Sigmoid colon (tissue), 7 donors: ENCODE data around the gene CNNM3. TPM values are rescaled to one million over a fixed set of nuclear protein-coding genes. Genes with fewer than 3 reads are reported as not detected.

Source experiments
- DNase-seq: peaks from one replicate; pipeline ENCODE4 v3.0.0-alpha.2; 2019
- H3K27ac ChIP-seq, 4 donors: fragments of 200-600 bp; sonication (generic); one replicate each; pipeline ENCODE4 v1.5.1; 2016 to 2019; ENCODE audit warnings: mild to moderate bottlenecking in 1 of 4
- H3K27me3 ChIP-seq, 3 donors: fragments of 200-600 bp; sonication (generic); one replicate each; pipeline ENCODE4 v1.5.1; 2019; ENCODE audit warnings: mild to moderate bottlenecking in 1 of 3
- H3K36me3 ChIP-seq, 4 donors: fragments of 200-600 bp; sonication (generic); one replicate each; pipeline ENCODE4 v1.5.1; 2016 to 2019
- H3K4me1 ChIP-seq, 4 donors: fragments of 200-600 bp; sonication (generic); one replicate each; pipeline ENCODE4 v1.5.1; 2017 to 2019
- H3K4me3 ChIP-seq, 4 donors: fragments of 200-600 bp; sonication (generic); one replicate each; pipeline ENCODE4 v1.5.1; 2017 to 2019; ENCODE audit warnings: mild to moderate bottlenecking in 2 of 4, moderate library complexity in 1 of 4
- H3K9me3 ChIP-seq, 4 donors: fragments of 200-600 bp in 3 of 4; sonication (generic) in 3 of 4; one replicate each; pipeline versions ENCODE4 v1.5.1 to v1.6.1; 2013 to 2019
- EP300 ChIP-seq, 4 donors: sonication (generic); formaldehyde crosslinking; IDR thresholded peaks; one replicate each; pipeline ENCODE4 v1.6.1; 2017; ENCODE audit warnings: antibody characterized with exemption in 4 of 4
- POLR2A ChIP-seq, 2 donors: fragments of 450-650 bp; IDR thresholded peaks; one replicate each; pipeline ENCODE4 v1.6.1; 2016; ENCODE audit warnings: antibody characterized with exemption in 2 of 2, mild to moderate bottlenecking in 2 of 2, moderate library complexity in 2 of 2
- POLR2AphosphoS5 ChIP-seq, 4 donors: sonication (generic); formaldehyde crosslinking; IDR thresholded peaks; one replicate each; pipeline ENCODE4 v1.6.1; 2017; ENCODE audit warnings: antibody characterized with exemption in 4 of 4
- WGBS, 2 donors: extraction: QIAGEN DNeasy Blood & Tissue Kit; methylation state at CpG; one replicate each; pipeline ENCODE4 v1.1.7; 2013; 5-methylcytosine and 5-hydroxymethylcytosine counted together
- intact Hi-C: fragments of 100-400 bp; cut with DNase I; formaldehyde crosslinking; loops from one replicate; pipeline ENCODE4 v1.15.1; 2023
- polyA plus RNA-seq, 3 donors: library from polyadenylated mRNA; stranded (reverse); fragments of 200-250 nt; gene quantifications; one replicate each; pipeline ENCODE4 v1.2.3, GENCODE V29; 2013
- total RNA-seq, 4 donors: library from RNA; depleted of rRNA; stranded (reverse); fragments of >200 nt; gene quantifications; one replicate each; pipeline ENCODE4 v1.1.0, GENCODE V29; 2016
- TF ChIP-seq, protein P1 (sequence below), 4 experiments: fragments of 450-650 bp in 3 of 4; fragments of 200-600 bp in 1 of 4; IDR thresholded peaks; one replicate each; pipeline ENCODE4 v1.5.1; 2016 to 2019; ENCODE audit warnings: antibody characterized with exemption in 4 of 4, mild to moderate bottlenecking in 3 of 4, moderate library complexity in 2 of 4
- donor health status: healthy with polysubstance abuse.
- donor health status: Bipolar disorder and iron deficiency.
- donor health status: healthy.

CNNM3 gene
- total and polyA plus RNA-seq, 7 donors = 1.2 to 16.6 (median 10.0) TPM

DNA sequence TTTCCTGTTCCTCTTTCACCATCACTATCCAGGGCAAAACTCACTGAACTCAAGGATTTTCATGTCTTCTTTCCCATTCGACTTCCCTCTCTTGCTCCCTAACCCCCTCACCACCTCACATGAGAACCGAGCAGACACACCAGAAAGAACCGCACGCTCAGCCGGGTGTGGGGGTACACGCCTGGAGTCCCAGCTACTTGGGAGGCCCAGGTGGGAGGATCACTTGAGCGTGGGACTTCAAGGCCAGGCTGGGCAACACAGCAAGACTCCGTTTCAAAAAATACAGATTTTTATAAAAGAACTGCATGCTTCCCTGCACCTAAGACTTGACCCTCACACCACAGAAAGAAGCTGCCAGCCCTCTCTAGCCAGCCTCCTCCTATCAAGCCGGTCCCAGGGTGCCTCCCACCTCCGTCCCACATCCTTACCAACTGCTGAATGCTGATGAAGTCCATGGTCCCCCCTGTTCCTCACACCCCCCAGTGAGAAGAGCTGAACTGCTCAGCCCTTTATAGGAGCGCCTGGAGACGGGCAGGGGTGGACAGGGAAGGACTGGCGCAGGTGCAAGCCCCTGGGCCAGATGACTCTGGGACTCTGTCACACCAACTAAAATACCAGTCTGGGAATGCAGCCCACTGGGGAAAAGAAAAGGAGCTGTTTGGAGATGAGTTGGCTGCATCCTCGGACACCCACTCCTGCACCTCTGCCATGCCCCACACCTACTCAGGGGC lies 27.6 kb downstream of the CNNM3 start, which contains the start of gene ANKRD23:
Gene ANKRD23, minus strand, starts transcription at position 484 of the 731 bp plus-strand sequence. Its CDS starts 29 bp downstream, at position 455.
- Histone ChIP-seq H3K9me3 (no peaks in the 10 kb centered on the region), H3K4me1 (peaks cover 0 to 12% (median 12%) of the 10 kb centered on the region in 4 donors), H3K4me3 (no peak within 1 kb of the TSS), H3K36me3 (peaks cover 8 to 33% (median 12%) of the 10 kb centered on the region in 4 donors), H3K27me3 (no peaks in the 10 kb centered on the region), H3K27ac (no peak within 1 kb of the TSS)
- WGBS, 2 donors = 96% methylated on average over 14 of the region's 14 CpGs
- intact Hi-C loops = no loop called here
- TF ChIP-seq EP300 (IDR thresholded peaks at IDR 0.05) (no peak), POLR2AphosphoS5 (IDR thresholded peaks at IDR 0.05) (no peak), POLR2A (IDR thresholded peaks at IDR 0.05) (no peak)
- TF ChIP-seq, protein P1, sequence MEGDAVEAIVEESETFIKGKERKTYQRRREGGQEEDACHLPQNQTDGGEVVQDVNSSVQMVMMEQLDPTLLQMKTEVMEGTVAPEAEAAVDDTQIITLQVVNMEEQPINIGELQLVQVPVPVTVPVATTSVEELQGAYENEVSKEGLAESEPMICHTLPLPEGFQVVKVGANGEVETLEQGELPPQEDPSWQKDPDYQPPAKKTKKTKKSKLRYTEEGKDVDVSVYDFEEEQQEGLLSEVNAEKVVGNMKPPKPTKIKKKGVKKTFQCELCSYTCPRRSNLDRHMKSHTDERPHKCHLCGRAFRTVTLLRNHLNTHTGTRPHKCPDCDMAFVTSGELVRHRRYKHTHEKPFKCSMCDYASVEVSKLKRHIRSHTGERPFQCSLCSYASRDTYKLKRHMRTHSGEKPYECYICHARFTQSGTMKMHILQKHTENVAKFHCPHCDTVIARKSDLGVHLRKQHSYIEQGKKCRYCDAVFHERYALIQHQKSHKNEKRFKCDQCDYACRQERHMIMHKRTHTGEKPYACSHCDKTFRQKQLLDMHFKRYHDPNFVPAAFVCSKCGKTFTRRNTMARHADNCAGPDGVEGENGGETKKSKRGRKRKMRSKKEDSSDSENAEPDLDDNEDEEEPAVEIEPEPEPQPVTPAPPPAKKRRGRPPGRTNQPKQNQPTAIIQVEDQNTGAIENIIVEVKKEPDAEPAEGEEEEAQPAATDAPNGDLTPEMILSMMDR (IDR thresholded peaks at IDR 0.05) = no peak
- DNase-seq = no peak

DNA sequence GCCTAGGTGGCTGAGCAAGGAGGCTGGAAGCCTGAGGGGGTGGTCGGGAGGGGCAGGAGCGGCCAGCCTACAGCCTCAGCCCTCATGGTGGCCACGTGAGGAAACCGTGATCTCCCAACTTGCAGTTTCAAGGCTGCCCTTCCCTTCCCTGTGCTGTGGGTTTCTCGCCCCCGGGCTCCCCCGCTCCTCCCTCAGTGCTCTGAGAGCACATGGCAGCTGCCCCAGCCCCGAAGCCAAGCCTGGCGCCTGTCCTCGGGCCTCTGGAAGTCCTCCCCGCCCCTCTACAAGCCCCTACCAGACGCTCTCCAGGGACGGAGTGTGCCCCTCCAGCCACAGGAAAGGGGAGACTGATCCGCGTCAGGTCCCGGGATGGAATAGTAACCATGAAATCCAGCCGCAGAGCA lies 28.3 kb downstream of the CNNM3 start:
- Histone ChIP-seq H3K27me3 (no peaks in the 10 kb centered on the region), H3K27ac (no peak overlapping the region), H3K4me3 (no peak overlapping the region), H3K9me3 (no peaks in the 10 kb centered on the region), H3K36me3 (peaks cover 8 to 40% (median 13%) of the 10 kb centered on the region in 4 donors), H3K4me1 (peaks cover 0 to 6% (median 5%) of the 10 kb centered on the region in 4 donors)
- TF ChIP-seq POLR2A (IDR thresholded peaks at IDR 0.05) = no peak
- TF ChIP-seq, protein P1 (IDR thresholded peaks at IDR 0.05) = no peak
- TF ChIP-seq EP300 (IDR thresholded peaks at IDR 0.05) = no peak
- TF ChIP-seq POLR2AphosphoS5 (IDR thresholded peaks at IDR 0.05) = no peak
- WGBS, 2 donors = 90 to 92% methylated on average over 17 of the region's 17 CpGs
- intact Hi-C loops = no loop called here
- no peak for DNase-seq

DNA sequence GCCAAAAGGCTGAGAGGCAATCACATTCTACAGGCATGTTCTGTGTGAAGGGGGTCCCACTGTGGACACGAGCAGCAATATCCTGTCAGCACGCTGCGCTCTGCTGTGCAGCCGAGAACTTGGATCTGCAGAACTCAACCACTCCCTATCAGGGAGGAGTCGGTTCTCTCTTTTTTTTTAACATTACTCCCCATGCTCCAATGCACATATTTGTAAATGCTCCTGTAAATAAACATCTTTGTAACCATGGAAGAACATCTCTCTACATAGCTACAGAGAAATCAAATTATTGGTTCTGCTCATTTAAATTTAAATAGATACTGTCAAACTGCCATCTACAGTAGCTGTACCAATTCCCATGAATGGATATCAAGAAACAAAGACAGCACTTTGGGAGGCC lies 30.8 kb downstream of the CNNM3 start:
- H3K9me3 ChIP-seq = no peaks in the 10 kb centered on the region
- 95 to 97% methylated on average over 5 of the region's 5 CpGs for WGBS, 2 donors
- H3K4me3 ChIP-seq = no peak overlapping the region
- TF ChIP-seq POLR2A (IDR thresholded peaks at IDR 0.05) = no peak
- no peak for TF ChIP-seq POLR2AphosphoS5 (IDR thresholded peaks at IDR 0.05)
- TF ChIP-seq EP300 (IDR thresholded peaks at IDR 0.05) = no peak
- TF ChIP-seq, protein P1 (IDR thresholded peaks at IDR 0.05) = no peak
- H3K36me3 ChIP-seq = peaks cover 8 to 57% (median 33%) of the 10 kb centered on the region in 4 donors
- intact Hi-C loops = no loop called here
- DNase-seq = no peak
- no peak overlapping the region for H3K27ac ChIP-seq
- no peaks in the 10 kb centered on the region for H3K27me3 ChIP-seq
- no peaks in the 10 kb centered on the region for H3K4me1 ChIP-seq

DNA sequence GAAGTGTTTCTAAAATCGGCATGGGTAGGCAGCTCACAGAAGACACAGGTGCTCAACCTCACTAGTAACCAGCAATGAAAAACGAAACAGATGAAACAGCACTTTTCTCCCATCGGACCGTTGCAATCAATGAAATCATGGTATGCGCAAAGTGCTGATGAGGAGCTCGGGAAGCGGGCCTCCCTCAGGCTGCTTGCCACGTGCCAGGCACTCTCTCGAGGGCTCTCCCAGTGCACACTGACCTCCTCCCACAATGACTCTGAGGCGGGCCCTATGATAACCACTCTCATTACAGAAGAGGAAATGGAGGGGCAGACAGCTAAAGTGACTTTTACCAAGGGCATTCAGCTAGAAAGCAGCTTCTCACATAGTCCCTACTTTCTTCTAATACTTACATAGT lies 31.5 kb downstream of the CNNM3 start:
- H3K4me1 ChIP-seq = no peaks in the 10 kb centered on the region
- no peaks in the 10 kb centered on the region for H3K27me3 ChIP-seq
- H3K36me3 ChIP-seq = peaks cover 8 to 64% (median 36%) of the 10 kb centered on the region in 4 donors
- DNase-seq = no peak
- no peaks in the 10 kb centered on the region for H3K9me3 ChIP-seq
- intact Hi-C loops = no loop called here
- TF ChIP-seq EP300 (IDR thresholded peaks at IDR 0.05) (no peak), POLR2AphosphoS5 (IDR thresholded peaks at IDR 0.05) (no peak), POLR2A (IDR thresholded peaks at IDR 0.05) (no peak)
- TF ChIP-seq, protein P1 (IDR thresholded peaks at IDR 0.05) = no peak
- H3K27ac ChIP-seq = no peak overlapping the region
- WGBS, 2 donors = 87% methylated on average over 10 of the region's 10 CpGs
- no peak overlapping the region for H3K4me3 ChIP-seq
